BE2C (cell line): ENCODE results near the gene SND1.

Source experiments
- DNase-seq: peaks from one replicate; pipeline ENCODE4 v3.0.0-alpha.2; 2020
- H3K27me3 ChIP-seq: fragments of 250-450 bp; sonication (Bioruptor Pico); 2 replicates; pipeline ENCODE4 v1.5.1; 2020; ENCODE audit warnings: mild to moderate bottlenecking
- H3K36me3 ChIP-seq: fragments of 250-450 bp; sonication (Bioruptor Pico); 2 replicates; pipeline ENCODE4 v1.5.1; 2020; ENCODE audit warnings: mild to moderate bottlenecking
- H3K4me1 ChIP-seq: fragments of 250-450 bp; sonication (Bioruptor Pico); 2 replicates; pipeline ENCODE4 v1.5.1; 2020
- H3K4me3 ChIP-seq: 2 replicates; pipeline ENCODE4 v1.5.1; 2011; ENCODE audit warnings: low read depth, low read length
- H3K9me3 ChIP-seq: fragments of 250-450 bp; sonication (Bioruptor Pico); 2 replicates; pipeline ENCODE4 v1.5.1; 2020
- CTCF ChIP-seq: IDR thresholded peaks from 2 replicates; pipeline ENCODE4 v1.5.1; 2012; ENCODE audit warnings: mild to moderate bottlenecking, low read depth, low read length

Gene SND1

GRCh38 chr7:128067983-128068382, 416.0 kb downstream of the SND1 start:
- TF ChIP-seq CTCF = no peak
- H3K27me3 ChIP-seq = no peaks in the 10 kb centered on the region
- no peaks in the 10 kb centered on the region for H3K36me3 ChIP-seq
- no peaks in the 10 kb centered on the region; the same call in 1 of the 2 replicates for H3K4me1 ChIP-seq
- no peaks in the 10 kb centered on the region for H3K9me3 ChIP-seq
- no peak for DNase-seq
- H3K4me3 ChIP-seq = no peak overlapping the region

GRCh38 chr7:128068785-128069184, 416.8 kb downstream of the SND1 start:
- TF ChIP-seq CTCF = no peak
- no peaks in the 10 kb centered on the region for H3K9me3 ChIP-seq
- H3K27me3 ChIP-seq = no peaks in the 10 kb centered on the region
- DNase-seq = no peak
- no peaks in the 10 kb centered on the region; the same call in 1 of the 2 replicates for H3K4me1 ChIP-seq
- no peaks in the 10 kb centered on the region for H3K36me3 ChIP-seq
- H3K4me3 ChIP-seq = no peak overlapping the region

- DNase-seq = no peak
- Histone ChIP-seq H3K4me3 (no peak overlapping the region), H3K4me1 (no peaks in the 10 kb centered on the region; the same call in 1 of the 2 replicates), H3K36me3 (no peaks in the 10 kb centered on the region; the same call in 1 of the 2 replicates), H3K9me3 (no peaks in the 10 kb centered on the region), H3K27me3 (no peaks in the 10 kb centered on the region)
- TF ChIP-seq CTCF = no peak
Observed at GRCh38 chr7:128069373-128070364, 417.7 kb downstream of the SND1 start.

- DNase-seq = no peak
- TF ChIP-seq CTCF = no peak
- no peaks in the 10 kb centered on the region; the same call in 1 of the 2 replicates for H3K36me3 ChIP-seq
- H3K4me3 ChIP-seq = no peak overlapping the region
- peaks cover 14% of the 10 kb centered on the region for H3K4me1 ChIP-seq
- no peaks in the 10 kb centered on the region for H3K9me3 ChIP-seq
- H3K27me3 ChIP-seq = no peaks in the 10 kb centered on the region
Observed at GRCh38 chr7:128071376-128071775, 419.4 kb downstream of the SND1 start.

- DNase-seq = no peak
- no peak for TF ChIP-seq CTCF
- no peaks in the 10 kb centered on the region for H3K9me3 ChIP-seq
- H3K4me3 ChIP-seq = no peak overlapping the region
- peaks cover 18% of the 10 kb centered on the region for H3K4me1 ChIP-seq
- no peaks in the 10 kb centered on the region for H3K27me3 ChIP-seq
- no peaks in the 10 kb centered on the region; the same call in 1 of the 2 replicates for H3K36me3 ChIP-seq
Observed at GRCh38 chr7:128071801-128072200, 419.8 kb downstream of the SND1 start.
